IMR-90 (cell line): ENCODE results near the gene ITPKB. TPM values are rescaled to one million over a fixed set of nuclear protein-coding genes. Genes with fewer than 3 reads are reported as not detected.

Source experiments
- ATAC-seq: fragments of 200-7000 bp; cut with Tn5 transposase; 2 replicates; pipeline ENCODE4 v1.9.1; 2020; ENCODE audit warnings: low read depth, mild to moderate bottlenecking, moderate library complexity
- BruUV-seq: library from RNA; stranded (reverse); fragments of 400-500 nt; replicated peaks from 2 replicates; lab custom pipeline; 2021; lab: Mats Ljungman, UMichigan
- CTCF ChIA-PET: fragments of 300-600 bp; formaldehyde crosslinking; extraction: SDS; loops from one replicate; lab custom pipeline; 2021; ENCODE audit warnings: antibody characterized with exemption; lab: Yijun Ruan, JAX
- POLR2A ChIA-PET: fragments of 300-600 bp; sonication (Branson Sonifier 250); formaldehyde crosslinking; loops from one replicate; lab custom pipeline; 2022; ENCODE audit warnings: antibody characterized with exemption; ENCODE audit not compliant: unreplicated experiment; lab: Charles Lee
- DNase-seq: peaks from one replicate; pipeline ENCODE4 v3.0.0; 2013
- H2AFZ ChIP-seq: replicated peaks from 2 replicates; pipeline ENCODE3; 2013; ENCODE audit warnings: low read length, mild to moderate bottlenecking; ENCODE audit not compliant: poor library complexity
- H2AK5ac ChIP-seq: 2 replicates; pipeline ENCODE4 v1.6.1; 2013; ENCODE audit warnings: low read depth, low read length, inconsistent platforms
- H2AK9ac ChIP-seq: replicated peaks from 2 replicates; pipeline ENCODE3; 2013; ENCODE audit warnings: mild to moderate bottlenecking, low read depth, low read length, moderate library complexity; ENCODE audit not compliant: poor library complexity
- H2BK120ac ChIP-seq: 2 replicates; pipeline ENCODE4 v1.6.1; 2013; ENCODE audit warnings: low read depth, low read length, inconsistent platforms
- H2BK15ac ChIP-seq: 3 replicates; pipeline ENCODE4 v1.6.1; 2013; ENCODE audit warnings: low read depth, low read length, inconsistent platforms
- H2BK20ac ChIP-seq: 2 replicates; pipeline ENCODE4 v1.6.1; 2013; ENCODE audit warnings: low read depth, mild to moderate bottlenecking, inconsistent platforms, low read length, moderate library complexity
- H2BK5ac ChIP-seq: 2 replicates; pipeline ENCODE4 v1.6.1; 2013; ENCODE audit warnings: mild to moderate bottlenecking, low read depth, low read length, inconsistent platforms; ENCODE audit not compliant: poor library complexity, severe bottlenecking
- H3K14ac ChIP-seq: replicated peaks from 2 replicates; pipeline ENCODE4 v1.6.1; 2013; ENCODE audit warnings: low read depth, low read length, inconsistent platforms
- H3K18ac ChIP-seq: 2 replicates; pipeline ENCODE4 v1.6.1; 2013; ENCODE audit warnings: low read depth, low read length, control low read depth
- H3K23ac ChIP-seq: 2 replicates; pipeline ENCODE4 v1.6.1; 2013; ENCODE audit warnings: low read depth, low read length, inconsistent platforms
- H3K27ac ChIP-seq: 2 replicates; pipeline ENCODE4 v1.5.1; 2013; ENCODE audit warnings: mild to moderate bottlenecking, control low read depth, low read length; ENCODE audit not compliant: insufficient read depth
- H3K27me3 ChIP-seq: 2 replicates; pipeline ENCODE4 v1.6.1; 2013; ENCODE audit warnings: low read length; ENCODE audit not compliant: control insufficient read depth, insufficient read depth
- H3K36me3 ChIP-seq: 2 replicates; pipeline ENCODE4 v1.6.1; 2013; ENCODE audit warnings: low read length, mixed read lengths; ENCODE audit not compliant: control insufficient read depth, insufficient read depth
- H3K4ac ChIP-seq: 2 replicates; pipeline ENCODE4 v1.6.1; 2013; ENCODE audit warnings: low read depth, low read length, inconsistent platforms
- H3K4me1 ChIP-seq: 2 replicates; pipeline ENCODE4 v1.6.1; 2013; ENCODE audit warnings: low read length, mixed read lengths; ENCODE audit not compliant: control insufficient read depth, insufficient read depth
- H3K4me2 ChIP-seq: 2 replicates; pipeline ENCODE4 v1.6.1; 2013; ENCODE audit warnings: low read depth, mild to moderate bottlenecking, control low read depth, low read length, moderate library complexity
- H3K4me3 ChIP-seq: 2 replicates; pipeline ENCODE4 v1.5.1; 2013; ENCODE audit warnings: low read depth, mild to moderate bottlenecking, control low read depth, low read length, moderate library complexity; ENCODE audit not compliant: insufficient read depth
- H3K56ac ChIP-seq: 2 replicates; pipeline ENCODE4 v1.6.1; 2013; ENCODE audit warnings: low read length, inconsistent platforms; ENCODE audit not compliant: insufficient read depth; ENCODE audit errors: extremely low read depth
- H3K79me1 ChIP-seq, 2 experiments: 2 replicates each; pipeline ENCODE4 v1.6.1; 2013; ENCODE audit warnings: low read length in 2 of 2, inconsistent platforms in 1 of 2, low read depth in 1 of 2
- H3K9ac ChIP-seq: 2 replicates; pipeline ENCODE4 v1.6.1; 2013; ENCODE audit warnings: low read depth, low read length, control low read depth
- H3K9me1 ChIP-seq: 2 replicates; pipeline ENCODE4 v1.6.1; 2013; ENCODE audit warnings: low read length, inconsistent platforms; ENCODE audit not compliant: insufficient read depth
- H3K9me3 ChIP-seq: 2 replicates; pipeline ENCODE4 v1.6.1; 2013; ENCODE audit warnings: low read length; ENCODE audit not compliant: control insufficient read depth, insufficient read depth
- H4K20me1 ChIP-seq: 2 replicates; pipeline ENCODE4 v1.6.1; 2013; ENCODE audit warnings: low read length, inconsistent platforms; ENCODE audit not compliant: insufficient read depth
- H4K5ac ChIP-seq: 2 replicates; pipeline ENCODE4 v1.6.1; 2013; ENCODE audit warnings: mild to moderate bottlenecking, low read depth, low read length, control low read depth
- H4K8ac ChIP-seq, 2 experiments: 2 replicates each; pipeline ENCODE4 v1.6.1; 2013; ENCODE audit warnings: low read depth in 2 of 2, low read length in 2 of 2, control low read depth in 1 of 2, inconsistent platforms in 1 of 2
- H4K91ac ChIP-seq: 2 replicates; pipeline ENCODE4 v1.6.1; 2013; ENCODE audit warnings: low read depth, low read length, inconsistent platforms; ENCODE audit not compliant: insufficient read depth
- BHLHE40 ChIP-seq: fragments of 150-350 bp; IDR thresholded peaks from 2 replicates; pipeline ENCODE4 v1.6.1; 2016; ENCODE audit warnings: mild to moderate bottlenecking, low read depth, low read length
- CTCF ChIP-seq: conservative IDR thresholded peaks from 2 replicates; pipeline ENCODE4 v1.5.1; 2012; ENCODE audit warnings: mild to moderate bottlenecking, low read depth, low read length, improper control_type of control experiment
- ELK1 ChIP-seq: fragments of 150-350 bp; IDR thresholded peaks from 2 replicates; pipeline ENCODE4 v1.6.1; 2016; ENCODE audit warnings: low read depth, mild to moderate bottlenecking, low read length, moderate library complexity, borderline replicate concordance
- MAFK ChIP-seq: IDR thresholded peaks from 2 replicates; pipeline ENCODE4 v1.6.1; 2012; ENCODE audit warnings: low read depth, low read length, improper control_type of control experiment
- MXI1 ChIP-seq: IDR thresholded peaks from 2 replicates; pipeline ENCODE4 v1.6.1; 2012; ENCODE audit warnings: low read depth, mild to moderate bottlenecking, low read length, moderate library complexity, borderline replicate concordance
- NFE2L2 ChIP-seq: fragments of 150-350 bp; IDR thresholded peaks from 2 replicates; pipeline ENCODE4 v1.6.1; 2016; ENCODE audit warnings: low read depth, mild to moderate bottlenecking, low read length
- RAD21 ChIP-seq: IDR thresholded peaks from 2 replicates; pipeline ENCODE4 v1.6.1; 2012; ENCODE audit warnings: low read length, improper control_type of control experiment
- SMC3 ChIP-seq: fragments of 150-350 bp; IDR thresholded peaks from 2 replicates; pipeline ENCODE4 v1.6.1; 2016; ENCODE audit warnings: low read depth, mild to moderate bottlenecking, antibody characterized with exemption, low read length, moderate library complexity
- USF2 ChIP-seq: fragments of 150-350 bp; IDR thresholded peaks from 2 replicates; pipeline ENCODE4 v1.6.1; 2017; ENCODE audit warnings: mild to moderate bottlenecking, antibody characterized with exemption, low read length, low read depth
- WGBS, 2 experiments: methylation state at CpG; one replicate each; pipeline versions ENCODE4 v1.1.5 to v1.1.7; 2013; ENCODE audit warnings: missing lambda C conversion rate in 2 of 2; ENCODE audit not compliant: insufficient read length in 1 of 2; ENCODE audit errors: extremely low coverage in 2 of 2; 5-methylcytosine and 5-hydroxymethylcytosine counted together
- dilution Hi-C: fragments of 300-500 bp; cut with HindIII; formaldehyde crosslinking; loops from one replicate; pipeline ENCODE4 v1.14.3; 2018; ENCODE audit warnings: low sequenced_read_pairs; ENCODE audit not compliant: unreplicated experiment
- in situ Hi-C: fragments of 300-500 bp; cut with MboI; formaldehyde crosslinking; loops from 3 replicates; pipeline ENCODE4 v1.14.3; 2019; ENCODE audit warnings: low sequenced_read_pairs, inconsistent platforms, mixed read lengths
- intact Hi-C: fragments of 100-400 bp; cut with micrococcal nuclease; formaldehyde crosslinking; loops from 2 replicates; pipeline ENCODE4 v1.10.0; 2022
- polyA plus RNA-seq, 3 experiments: library from polyadenylated mRNA; depleted of rRNA; stranded (reverse); fragments of >200 nt; gene quantifications; 2 replicates each; pipeline ENCODE4 v1.2.3, GENCODE V29; 2012; ENCODE audit warnings: low replicate concordance in 1 of 3
- total RNA-seq: library from RNA; depleted of rRNA; stranded (reverse); fragments of >200 nt; gene quantifications from 2 replicates; pipeline ENCODE4 v1.2.3, GENCODE V29; 2012

The ITPKB gene
- total and polyA plus RNA-seq, 2 of the 4 experiments (the other 2 are of a cell fraction): 0.72 to 1.4 TPM

GRCh38 chr1:226597616-226598454 lies 141.2 kb downstream of the ITPKB start:
- CTCF ChIA-PET: no interaction called here
- Histone ChIP-seq H4K91ac (no peak overlapping the region), H3K18ac (no peak overlapping the region), H3K27ac (no peak overlapping the region), H3K14ac (no peak overlapping the region), H4K5ac (no peak overlapping the region), H2BK15ac (no peak overlapping the region), H3K9ac (no peak overlapping the region), H3K9me1 (no peaks in the 10 kb centered on the region), H3K36me3 (no peaks in the 10 kb centered on the region), H3K23ac (no peak overlapping the region), H2AK5ac (no peak overlapping the region), H3K27me3 (peaks cover 12% of the 10 kb centered on the region; the same call in 1 of the 2 replicates), H2BK120ac (no peak overlapping the region), H3K4me3 (no peak overlapping the region), H3K4me1 (peaks cover 4% of the 10 kb centered on the region; the same call in 1 of the 2 replicates), H3K79me1 (no peaks in the 10 kb centered on the region), H4K20me1 (no peaks in the 10 kb centered on the region), H2AFZ (no peak overlapping the region), H2AK9ac (no peak overlapping the region), H4K8ac (no peak overlapping the region), H3K4ac (no peak overlapping the region), H3K56ac (no peak overlapping the region), H3K9me3 (no peaks in the 10 kb centered on the region), H3K4me2 (no peak overlapping the region), H2BK20ac (no peak overlapping the region), H2BK5ac (no peak overlapping the region)
- intact Hi-C loops: no loop called here
- ATAC-seq (no peak), DNase-seq (no peak)
- in situ Hi-C loops: no loop called here
- no TSS peak for BruUV-seq
- TF ChIP-seq SMC3 (no peak), ELK1 (no peak), RAD21 (no peak), CTCF (no peak), USF2 (no peak), MXI1 (no peak), BHLHE40 (no peak), NFE2L2 (no peak), MAFK (no peak)
- WGBS, 2 experiments: 79% methylated on average over 3 of the region's 5 CpGs; no CpG with 5 or more reads in 1 of the 2 experiments
- POLR2A ChIA-PET: no interaction called here
- dilution Hi-C loops: no loop called here
